ENCODE measurements around the gene PLA2G6.

The PLA2G6 gene

GRCh38 chr22:38203855-38204514, 22.4 kb upstream of the PLA2G6 start:
- Histone ChIP-seq H3K9me3 (ENCODE audit: insufficient read depth, low read depth, low read length) (no peaks in the 10 kb centered on the region), H2AFZ (ENCODE audit: low read length) (no peak overlapping the region), H3K9ac (ENCODE audit: low read depth, low read length, poor library complexity, severe bottlenecking) (peak overlapping the region; percentile 60), H3F3A (ENCODE audit: low read depth) (peaks cover 3% of the 10 kb centered on the region; the same call in 1 of the 2 replicates), H3K27me3 (ENCODE audit: insufficient read depth, low read length, poor library complexity, severe bottlenecking) (no peaks in the 10 kb centered on the region), H3K79me2 (ENCODE audit: insufficient read depth, low read length) (no peaks in the 10 kb centered on the region), H3K9me2 (replicated peaks; ENCODE audit: low read depth, low read length) (no peaks in the 10 kb centered on the region), H3K4me3 (ENCODE audit: low read length, poor library complexity, severe bottlenecking) (peak overlapping the region; percentile 80), H3K36me3 (ENCODE audit: insufficient read depth, low read length) (no peaks in the 10 kb centered on the region), H3K4me2 (ENCODE audit: low read depth, low read length, poor library complexity, severe bottlenecking) (peak overlapping the region; percentile 99), H3K4me1 (ENCODE audit: insufficient read depth, low read length, poor library complexity, severe bottlenecking) (peaks cover 44% of the 10 kb centered on the region), H4K20me1 (ENCODE audit: insufficient read depth, low read length, poor library complexity, severe bottlenecking) (no peaks in the 10 kb centered on the region)
- TF ChIP-seq CTCF (conservative IDR thresholded peaks at IDR 0.05; ENCODE audit: low read length) (no peak), EZH2phosphoT487 (IDR thresholded peaks at IDR 0.05; ENCODE audit: borderline replicate concordance) (no peak)

- Histone ChIP-seq H3K27me3 (ENCODE audit: insufficient read depth, low read length, poor library complexity, severe bottlenecking) (no peaks in the 10 kb centered on the region), H3K36me3 (ENCODE audit: insufficient read depth, low read length) (no peaks in the 10 kb centered on the region), H3K9me3 (ENCODE audit: insufficient read depth, low read depth, low read length) (no peaks in the 10 kb centered on the region), H3K9me2 (replicated peaks; ENCODE audit: low read depth, low read length) (no peaks in the 10 kb centered on the region), H3K4me3 (ENCODE audit: low read length, poor library complexity, severe bottlenecking) (peak overlapping the region; percentile 80), H3K9ac (ENCODE audit: low read depth, low read length, poor library complexity, severe bottlenecking) (peak overlapping the region; percentile 60), H3K4me2 (ENCODE audit: low read depth, low read length, poor library complexity, severe bottlenecking) (peak overlapping the region; percentile 99), H3F3A (ENCODE audit: low read depth) (peaks cover 3% of the 10 kb centered on the region; the same call in 1 of the 2 replicates), H4K20me1 (ENCODE audit: insufficient read depth, low read length, poor library complexity, severe bottlenecking) (no peaks in the 10 kb centered on the region), H3K79me2 (ENCODE audit: insufficient read depth, low read length) (no peaks in the 10 kb centered on the region), H2AFZ (ENCODE audit: low read length) (peak overlapping the region; percentile 88), H3K4me1 (ENCODE audit: insufficient read depth, low read length, poor library complexity, severe bottlenecking) (peaks cover 44% of the 10 kb centered on the region)
- no peak for TF ChIP-seq CTCF (conservative IDR thresholded peaks at IDR 0.05; ENCODE audit: low read length)
Measured at GRCh38 chr22:38203090-38203810, 21.6 kb upstream of the PLA2G6 start.

GRCh38 chr22:38202437-38203089, 20.9 kb upstream of the PLA2G6 start:
- no peak for TF ChIP-seq EZH2phosphoT487 (IDR thresholded peaks at IDR 0.05; ENCODE audit: borderline replicate concordance)
- TF ChIP-seq CTCF (conservative IDR thresholded peaks at IDR 0.05; ENCODE audit: low read length) = no peak
- Histone ChIP-seq H3K79me2 (ENCODE audit: insufficient read depth, low read length) (no peaks in the 10 kb centered on the region), H3K9me3 (ENCODE audit: insufficient read depth, low read depth, low read length) (no peaks in the 10 kb centered on the region), H4K20me1 (ENCODE audit: insufficient read depth, low read length, poor library complexity, severe bottlenecking) (no peaks in the 10 kb centered on the region), H3F3A (ENCODE audit: low read depth) (peaks cover 3% of the 10 kb centered on the region; the same call in 1 of the 2 replicates), H3K4me2 (ENCODE audit: low read depth, low read length, poor library complexity, severe bottlenecking) (peak overlapping the region; percentile 99), H3K36me3 (ENCODE audit: insufficient read depth, low read length) (no peaks in the 10 kb centered on the region), H3K4me1 (ENCODE audit: insufficient read depth, low read length, poor library complexity, severe bottlenecking) (peaks cover 44% of the 10 kb centered on the region), H3K9me2 (replicated peaks; ENCODE audit: low read depth, low read length) (no peaks in the 10 kb centered on the region), H2AFZ (ENCODE audit: low read length) (peak overlapping the region; percentile 88), H3K27me3 (ENCODE audit: insufficient read depth, low read length, poor library complexity, severe bottlenecking) (no peaks in the 10 kb centered on the region), H3K4me3 (ENCODE audit: low read length, poor library complexity, severe bottlenecking) (peak overlapping the region; percentile 80), H3K9ac (ENCODE audit: low read depth, low read length, poor library complexity, severe bottlenecking) (peak overlapping the region; percentile 60)

Data from Loucy (cell line).